Parathyroid adenoma (tissue), 2 donors: Measurements from ENCODE around the gene KNDC1.
"Not testable (repeated sequence)": the region's sequence is repeated elsewhere in the genome, so short reads cannot be mapped to it uniquely, and the experiment has no call there.

Experiments
- H2AFZ ChIP-seq: fragments of 300-600 bp; sonication (generic); one replicate; pipeline ENCODE4 v1.7.0; 2017; ENCODE audit warnings: antibody characterized with exemption, mild to moderate bottlenecking
- H3K27ac ChIP-seq: fragments of 300-600 bp; sonication (generic); one replicate; pipeline ENCODE4 v1.7.0; 2017
- H3K27me3 ChIP-seq: fragments of 300-600 bp; sonication (generic); one replicate; pipeline ENCODE4 v1.7.0; 2017; ENCODE audit warnings: low read length; ENCODE audit not compliant: control insufficient read depth, insufficient read depth
- H3K36me3 ChIP-seq: fragments of 300-600 bp; sonication (generic); one replicate; pipeline ENCODE4 v1.7.0; 2017; ENCODE audit warnings: low read length; ENCODE audit not compliant: control insufficient read depth, insufficient read depth
- H3K4me1 ChIP-seq: fragments of 300-600 bp; sonication (generic); one replicate; pipeline ENCODE4 v1.7.0; 2017; ENCODE audit warnings: control low read depth
- H3K4me2 ChIP-seq: fragments of 300-600 bp; sonication (generic); one replicate; pipeline ENCODE4 v1.7.0; 2017; ENCODE audit warnings: low read length
- H3K4me3 ChIP-seq: fragments of 300-600 bp; sonication (generic); one replicate; pipeline ENCODE4 v1.7.0; 2017; ENCODE audit warnings: low read depth, low read length
- H3K79me2 ChIP-seq: fragments of 300-600 bp; sonication (generic); one replicate; pipeline ENCODE4 v1.7.0; 2017; ENCODE audit warnings: control low read depth
- H3K9ac ChIP-seq: fragments of 300-600 bp; sonication (generic); one replicate; pipeline ENCODE4 v1.7.0; 2017; ENCODE audit warnings: mild to moderate bottlenecking
- H3K9me3 ChIP-seq: fragments of 300-600 bp; sonication (generic); one replicate; pipeline ENCODE4 v1.7.0; 2017; ENCODE audit warnings: low read length; ENCODE audit not compliant: control insufficient read depth
- TF ChIP-seq, protein P1 (sequence below): fragments of 300-600 bp; sonication (generic); IDR thresholded peaks from one replicate; pipeline ENCODE4 v1.7.0; 2017; ENCODE audit warnings: antibody characterized with exemption, mild to moderate bottlenecking
- donor health status: primary hyperparathyroidism.

Gene KNDC1

DNA sequence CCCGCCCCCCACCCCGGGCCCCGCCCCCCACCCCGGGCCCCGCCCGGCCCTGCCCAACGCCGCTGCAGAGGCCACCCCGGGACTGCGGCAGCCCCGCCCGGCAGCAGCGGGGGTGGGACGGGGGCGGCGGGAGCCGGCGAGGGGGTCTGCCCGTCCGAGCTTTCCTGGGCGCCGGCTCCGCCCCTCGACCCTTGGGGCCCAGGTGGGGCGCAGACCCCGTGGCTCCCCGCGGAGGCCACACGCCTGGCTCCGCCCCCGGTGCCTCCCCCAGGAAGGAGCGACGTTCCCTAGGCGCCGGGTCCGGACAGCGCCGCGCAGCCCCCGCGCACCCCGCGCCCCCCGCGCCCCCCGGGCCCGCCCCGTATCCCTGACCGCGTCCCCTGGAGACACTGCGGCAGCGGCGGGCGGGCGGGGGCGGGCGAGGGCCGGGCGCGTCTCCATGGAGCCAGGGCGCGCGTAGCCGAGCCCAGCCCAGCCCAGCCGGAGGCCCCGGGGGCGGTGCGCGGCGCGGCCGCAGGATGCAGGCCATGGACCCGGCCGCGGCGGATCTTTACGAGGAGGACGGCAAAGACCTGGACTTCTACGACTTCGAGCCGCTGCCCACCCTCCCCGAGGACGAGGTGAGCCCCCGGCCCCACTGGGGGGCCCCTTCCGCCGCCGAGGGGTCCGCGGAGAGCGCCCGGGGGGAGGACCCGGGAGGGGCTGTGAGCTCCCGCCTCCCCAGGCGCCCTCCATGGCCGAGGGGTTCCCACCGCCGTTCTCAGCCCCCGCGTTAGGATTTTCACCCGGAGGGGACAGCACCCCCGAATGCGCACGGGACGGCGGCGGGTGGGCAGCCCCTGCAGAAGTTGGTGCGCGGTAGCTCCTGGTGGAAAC lies at the start of gene KNDC1:
Gene KNDC1, plus strand, starts transcription at position 270 of the 876 bp plus-strand sequence. Its CDS starts 249 bp downstream, at position 519.
- Histone ChIP-seq H3K36me3 (no peaks in the 10 kb centered on the region), H3K79me2 (peaks cover 22% of the 10 kb centered on the region), H3K4me3 (peak within 1 kb of the TSS; percentile 68), H3K4me1 (peaks cover 6% of the 10 kb centered on the region), H3K9me3 (no peaks in the 10 kb centered on the region), H3K9ac (no peak within 1 kb of the TSS), H2AFZ (peak within 1 kb of the TSS; percentile 96), H3K4me2 (peak within 1 kb of the TSS; percentile 91), H3K27me3 (no peaks in the 10 kb centered on the region), H3K27ac (peak within 1 kb of the TSS; percentile 81)
- TF ChIP-seq, protein P1, sequence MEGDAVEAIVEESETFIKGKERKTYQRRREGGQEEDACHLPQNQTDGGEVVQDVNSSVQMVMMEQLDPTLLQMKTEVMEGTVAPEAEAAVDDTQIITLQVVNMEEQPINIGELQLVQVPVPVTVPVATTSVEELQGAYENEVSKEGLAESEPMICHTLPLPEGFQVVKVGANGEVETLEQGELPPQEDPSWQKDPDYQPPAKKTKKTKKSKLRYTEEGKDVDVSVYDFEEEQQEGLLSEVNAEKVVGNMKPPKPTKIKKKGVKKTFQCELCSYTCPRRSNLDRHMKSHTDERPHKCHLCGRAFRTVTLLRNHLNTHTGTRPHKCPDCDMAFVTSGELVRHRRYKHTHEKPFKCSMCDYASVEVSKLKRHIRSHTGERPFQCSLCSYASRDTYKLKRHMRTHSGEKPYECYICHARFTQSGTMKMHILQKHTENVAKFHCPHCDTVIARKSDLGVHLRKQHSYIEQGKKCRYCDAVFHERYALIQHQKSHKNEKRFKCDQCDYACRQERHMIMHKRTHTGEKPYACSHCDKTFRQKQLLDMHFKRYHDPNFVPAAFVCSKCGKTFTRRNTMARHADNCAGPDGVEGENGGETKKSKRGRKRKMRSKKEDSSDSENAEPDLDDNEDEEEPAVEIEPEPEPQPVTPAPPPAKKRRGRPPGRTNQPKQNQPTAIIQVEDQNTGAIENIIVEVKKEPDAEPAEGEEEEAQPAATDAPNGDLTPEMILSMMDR, result no peak

DNA sequence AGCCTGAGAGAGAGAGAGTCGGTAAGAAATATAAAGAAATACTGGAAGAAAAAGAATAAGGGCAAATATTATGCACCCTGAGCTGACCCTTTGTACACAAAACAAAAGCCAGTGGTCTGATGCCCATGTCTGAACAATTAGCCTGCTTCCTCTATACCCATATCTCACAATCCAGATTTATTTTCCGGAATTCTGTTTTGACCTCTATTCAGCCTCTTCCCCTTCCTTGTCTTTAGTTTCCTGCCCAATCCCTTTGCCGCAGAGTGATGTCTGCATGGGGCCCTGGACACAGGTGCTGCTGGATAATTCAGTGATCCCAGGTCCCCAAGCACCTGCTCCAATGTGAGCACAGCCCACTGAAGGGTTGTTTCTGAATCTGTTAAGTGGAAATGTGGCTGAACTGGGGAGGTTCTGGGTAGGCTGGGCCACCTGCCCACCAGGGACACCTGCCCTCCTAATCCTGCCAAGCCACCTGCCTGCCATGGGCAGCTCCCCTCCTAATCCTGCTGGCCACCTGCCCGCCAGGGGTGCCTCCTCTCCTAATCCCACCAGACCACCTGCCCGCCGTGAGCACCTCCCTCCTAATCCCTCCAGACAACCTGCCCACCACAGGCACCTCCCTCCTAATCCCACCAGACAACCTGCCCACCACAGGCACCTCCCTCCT lies 49.3 kb upstream of the KNDC1 start:
- Histone ChIP-seq H3K4me3 (no peak overlapping the region), H3K27ac (no peak overlapping the region), H3K9me3 (no peaks in the 10 kb centered on the region), H3K27me3 (no peaks in the 10 kb centered on the region), H3K79me2 (no peaks in the 10 kb centered on the region), H3K9ac (no peak overlapping the region), H3K36me3 (no peaks in the 10 kb centered on the region), H3K4me2 (no peak overlapping the region), H3K4me1 (no peaks in the 10 kb centered on the region), H2AFZ (no peak overlapping the region)
- TF ChIP-seq, protein P1, result no peak

- not testable (repeated sequence) for H3K4me2 ChIP-seq, H3K79me2 ChIP-seq, H3K4me3 ChIP-seq, H3K9ac ChIP-seq, H3K36me3 ChIP-seq, H3K27me3 ChIP-seq, H3K27ac ChIP-seq, H3K9me3 ChIP-seq, H3K4me1 ChIP-seq, H2AFZ ChIP-seq
These were observed 48.4 kb upstream of the KNDC1 start for GRCh38 chr10:133111640-133112039.

DNA sequence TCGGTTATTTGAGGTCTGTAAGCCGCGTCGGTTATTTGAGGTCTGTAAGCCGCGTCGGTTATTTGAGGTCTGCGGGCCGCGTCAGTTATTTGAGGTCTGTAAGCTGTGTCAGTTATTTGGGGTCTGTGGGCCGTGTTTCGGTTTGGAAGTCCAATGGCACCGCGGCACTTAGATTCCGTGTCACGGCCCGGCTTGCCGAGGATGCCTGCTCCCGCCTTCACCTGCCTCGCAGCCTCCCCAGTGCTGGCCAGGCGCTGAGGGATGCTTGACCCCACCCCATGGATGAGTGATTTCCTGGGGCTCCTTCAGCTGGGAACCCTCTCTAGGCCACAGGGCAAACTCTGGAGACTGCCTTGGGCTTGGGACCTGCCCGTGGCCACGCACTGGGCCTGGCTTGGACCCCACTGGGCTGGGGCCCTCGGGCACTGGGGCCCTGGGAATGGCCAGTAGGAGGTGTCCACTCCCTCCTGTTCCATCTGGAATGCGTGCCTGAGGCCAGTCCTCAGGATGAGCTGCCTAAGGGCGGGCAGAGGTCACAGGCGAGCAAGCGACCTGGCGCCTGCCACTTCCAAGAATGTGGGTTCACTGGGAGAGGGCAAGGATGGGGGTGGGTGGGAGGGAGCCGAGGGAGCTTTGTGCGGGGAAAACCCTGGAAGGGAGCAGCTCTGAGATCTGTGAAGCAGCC lies 46.7 kb upstream of the KNDC1 start:
- Histone ChIP-seq H3K27me3 (no peaks in the 10 kb centered on the region), H3K9ac (no peak overlapping the region), H3K4me2 (no peak overlapping the region), H3K79me2 (no peaks in the 10 kb centered on the region), H3K27ac (no peak overlapping the region), H3K9me3 (no peaks in the 10 kb centered on the region), H3K36me3 (no peaks in the 10 kb centered on the region), H2AFZ (no peak overlapping the region), H3K4me1 (no peaks in the 10 kb centered on the region), H3K4me3 (no peak overlapping the region)
- TF ChIP-seq, protein P1, result no peak

DNA sequence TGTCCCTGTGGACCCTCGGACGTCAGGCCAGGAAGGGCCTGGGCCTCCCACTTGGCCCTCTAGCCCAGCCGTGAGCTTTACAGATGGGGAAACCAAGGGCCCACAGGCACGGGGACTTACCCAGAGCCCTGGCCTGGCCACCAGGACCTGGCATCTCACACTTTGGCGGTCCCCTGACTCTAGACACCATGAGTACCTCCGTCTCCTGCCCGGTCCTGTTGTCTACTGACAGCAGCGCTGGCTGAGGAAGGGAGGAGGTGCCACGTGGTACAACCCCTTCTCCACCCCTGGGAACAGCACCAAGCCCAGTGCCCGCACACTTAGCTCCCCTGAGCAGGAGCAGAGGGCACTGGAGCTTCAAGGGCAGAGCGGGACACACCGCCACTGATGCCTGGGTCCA lies 46.2 kb upstream of the KNDC1 start:
- no peak overlapping the region for H2AFZ ChIP-seq
- no peaks in the 10 kb centered on the region for H3K4me1 ChIP-seq
- H3K27ac ChIP-seq, result no peak overlapping the region
- no peaks in the 10 kb centered on the region for H3K9me3 ChIP-seq
- H3K36me3 ChIP-seq, result no peaks in the 10 kb centered on the region
- no peak overlapping the region for H3K4me2 ChIP-seq
- H3K27me3 ChIP-seq, result no peaks in the 10 kb centered on the region
- no peaks in the 10 kb centered on the region for H3K79me2 ChIP-seq
- H3K4me3 ChIP-seq, result no peak overlapping the region
- no peak overlapping the region for H3K9ac ChIP-seq
- TF ChIP-seq, protein P1, result no peak
